NT2/D1 (cell line): ENCODE measurements around the gene ZNF516.

Source experiments
- SUZ12 ChIP-seq: IDR thresholded peaks from 2 replicates; pipeline ENCODE4 v1.6.1; 2011; ENCODE audit not compliant: insufficient read length, insufficient read depth; ENCODE audit errors: extremely low read depth
- YY1 ChIP-seq: IDR thresholded peaks from 2 replicates; pipeline ENCODE4 v1.6.1; 2011; ENCODE audit not compliant: insufficient read length, insufficient read depth
- ZNF274 ChIP-seq: IDR thresholded peaks from 2 replicates; pipeline ENCODE4 v1.6.1; 2011; ENCODE audit warnings: mild to moderate bottlenecking, low read depth, low read length

- TF ChIP-seq YY1 (no peak), SUZ12 (no peak), ZNF274 (no peak)
Observed at GRCh38 chr18:76499637-76500340, 4.7 kb upstream of the ZNF516 start.
